ENCODE measurements around the gene TMEM88.

Gene TMEM88

GRCh38 chr17:7851438-7852261 is 3.2 kb upstream of the TMEM88 start:
- peak; percentile 92 for TF ChIP-seq CTCF (IDR thresholded peaks at IDR 0.05; ENCODE audit: borderline replicate concordance, control extremely low read depth, extremely low read depth, insufficient read depth, missing control alignments)
- peak; percentile 93 for DNase-seq (ENCODE audit: low spot score)
- in situ Hi-C loops (cut with MboI; ENCODE audit: low sequenced_read_pairs, unreplicated experiment): no loop called here

GRCh38 chr17:7852262-7852670 is 2.6 kb upstream of the TMEM88 start:
- no peak for TF ChIP-seq CTCF (IDR thresholded peaks at IDR 0.05; ENCODE audit: borderline replicate concordance, control extremely low read depth, extremely low read depth, insufficient read depth, missing control alignments)
- no peak for DNase-seq (ENCODE audit: low spot score)
- in situ Hi-C loops (cut with MboI; ENCODE audit: low sequenced_read_pairs, unreplicated experiment): no loop called here

- DNase-seq (ENCODE audit: low spot score): no peak
- in situ Hi-C loops (cut with MboI; ENCODE audit: low sequenced_read_pairs, unreplicated experiment): no loop called here
- no peak for TF ChIP-seq CTCF (IDR thresholded peaks at IDR 0.05; ENCODE audit: borderline replicate concordance, control extremely low read depth, extremely low read depth, insufficient read depth, missing control alignments)
Observed at GRCh38 chr17:7852919-7853690, 1.8 kb upstream of the TMEM88 start.

- no peak for TF ChIP-seq CTCF (IDR thresholded peaks at IDR 0.05; ENCODE audit: borderline replicate concordance, control extremely low read depth, extremely low read depth, insufficient read depth, missing control alignments)
- no peak for DNase-seq (ENCODE audit: low spot score)
- in situ Hi-C loops (cut with MboI; ENCODE audit: low sequenced_read_pairs, unreplicated experiment): no loop called here
Observed at GRCh38 chr17:7853691-7854038, 1.2 kb upstream of the TMEM88 start.

- no peak for DNase-seq (ENCODE audit: low spot score)
- in situ Hi-C loops (cut with MboI; ENCODE audit: low sequenced_read_pairs, unreplicated experiment): no loop called here
- no peak for TF ChIP-seq CTCF (IDR thresholded peaks at IDR 0.05; ENCODE audit: borderline replicate concordance, control extremely low read depth, extremely low read depth, insufficient read depth, missing control alignments)
Observed at GRCh38 chr17:7854078-7854777, 638 bp upstream of the TMEM88 start.

- no peak for TF ChIP-seq CTCF (IDR thresholded peaks at IDR 0.05; ENCODE audit: borderline replicate concordance, control extremely low read depth, extremely low read depth, insufficient read depth, missing control alignments)
- in situ Hi-C loops (cut with MboI; ENCODE audit: low sequenced_read_pairs, unreplicated experiment): no loop called here
- DNase-seq (ENCODE audit: low spot score): no peak
Observed at GRCh38 chr17:7855660-7856010, 769 bp downstream of the TMEM88 start.
